Colonic mucosa (tissue), 4 donors: Measurements from ENCODE around the gene PUS7L. TPM values are rescaled to one million over a fixed set of nuclear protein-coding genes. Genes with fewer than 3 reads are reported as not detected.

ENCODE experiments used
- DNase-seq: peaks from one replicate; pipeline ENCODE4 v3.0.0-alpha.2; 2020
- H3K27ac ChIP-seq: fragments of 200-600 bp; one replicate; pipeline ENCODE4 v1.8.0; 2021
- H3K27me3 ChIP-seq: fragments of 200-600 bp; one replicate; pipeline ENCODE4 v1.8.0; 2021
- H3K36me3 ChIP-seq: fragments of 200-600 bp; one replicate; pipeline ENCODE4 v1.8.0; 2021
- H3K4me1 ChIP-seq: fragments of 200-600 bp; one replicate; pipeline ENCODE4 v1.8.0; 2021; ENCODE audit warnings: mild to moderate bottlenecking
- H3K4me3 ChIP-seq: fragments of 200-600 bp; one replicate; pipeline ENCODE4 v1.8.0; 2021
- H3K9ac ChIP-seq, 2 donors: one replicate each; pipeline ENCODE4 v1.7.0; 2013; ENCODE audit warnings: control low read depth in 2 of 2, low read depth in 2 of 2, low read length in 2 of 2
- H3K9me3 ChIP-seq: fragments of 200-600 bp; one replicate; pipeline ENCODE4 v1.8.0; 2021
- intact Hi-C: fragments of 100-400 bp; cut with DNase I; formaldehyde crosslinking; loops from one replicate; pipeline ENCODE4 v1.14.1; 2022
- total RNA-seq, 2 donors: library from RNA; stranded (reverse); fragmentation: NEBNext Ultra II Directional in 1 of 2; extraction: Animal tissue kit (Norgen Biotek cat#: 25700) in 1 of 2; gene quantifications; one replicate each; pipeline ENCODE4 v1.2.1, GENCODE V29; 2021
- TF ChIP-seq, protein P1 (sequence below): fragments of 200-600 bp; IDR thresholded peaks from one replicate; pipeline ENCODE4 v1.8.0; 2022; ENCODE audit warnings: antibody characterized with exemption, mild to moderate bottlenecking
- donor health status: healthy.
- donor health status: DM: no; HTN: no; CAD: no.
- donor health status: DM: no; HTN: no; CAD: no.

PUS7L gene
- total RNA-seq, 2 donors from 2014 or later: 10.3 to 12.9 TPM

DNA sequence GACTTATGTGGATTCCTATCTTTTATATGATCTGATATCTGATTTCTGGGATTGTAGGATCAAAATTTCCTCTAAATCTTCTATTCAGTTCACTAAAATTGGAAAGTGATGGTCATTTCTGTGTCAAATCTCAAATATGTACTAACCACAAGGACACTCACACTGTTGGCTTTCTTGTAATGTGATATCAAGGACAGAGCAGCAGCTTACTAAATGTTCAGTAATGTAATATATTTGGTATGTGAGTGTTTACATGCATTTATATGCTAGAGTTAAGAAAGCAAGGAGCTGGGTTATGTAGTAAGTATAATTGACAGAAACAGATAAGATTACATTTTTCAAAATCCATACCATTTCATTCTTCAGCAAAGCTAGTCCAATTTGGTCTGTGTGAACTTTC lies 16.5 kb downstream of the PUS7L start:
- Histone ChIP-seq H3K9ac (no peak overlapping the region), H3K9me3 (no peaks in the 10 kb centered on the region), H3K27ac (no peak overlapping the region), H3K4me1 (no peaks in the 10 kb centered on the region), H3K36me3 (no peaks in the 10 kb centered on the region), H3K27me3 (no peaks in the 10 kb centered on the region), H3K4me3 (no peak overlapping the region)
- no peak for DNase-seq
- intact Hi-C loops: no loop called here
- TF ChIP-seq, protein P1, sequence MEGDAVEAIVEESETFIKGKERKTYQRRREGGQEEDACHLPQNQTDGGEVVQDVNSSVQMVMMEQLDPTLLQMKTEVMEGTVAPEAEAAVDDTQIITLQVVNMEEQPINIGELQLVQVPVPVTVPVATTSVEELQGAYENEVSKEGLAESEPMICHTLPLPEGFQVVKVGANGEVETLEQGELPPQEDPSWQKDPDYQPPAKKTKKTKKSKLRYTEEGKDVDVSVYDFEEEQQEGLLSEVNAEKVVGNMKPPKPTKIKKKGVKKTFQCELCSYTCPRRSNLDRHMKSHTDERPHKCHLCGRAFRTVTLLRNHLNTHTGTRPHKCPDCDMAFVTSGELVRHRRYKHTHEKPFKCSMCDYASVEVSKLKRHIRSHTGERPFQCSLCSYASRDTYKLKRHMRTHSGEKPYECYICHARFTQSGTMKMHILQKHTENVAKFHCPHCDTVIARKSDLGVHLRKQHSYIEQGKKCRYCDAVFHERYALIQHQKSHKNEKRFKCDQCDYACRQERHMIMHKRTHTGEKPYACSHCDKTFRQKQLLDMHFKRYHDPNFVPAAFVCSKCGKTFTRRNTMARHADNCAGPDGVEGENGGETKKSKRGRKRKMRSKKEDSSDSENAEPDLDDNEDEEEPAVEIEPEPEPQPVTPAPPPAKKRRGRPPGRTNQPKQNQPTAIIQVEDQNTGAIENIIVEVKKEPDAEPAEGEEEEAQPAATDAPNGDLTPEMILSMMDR: no peak

DNA sequence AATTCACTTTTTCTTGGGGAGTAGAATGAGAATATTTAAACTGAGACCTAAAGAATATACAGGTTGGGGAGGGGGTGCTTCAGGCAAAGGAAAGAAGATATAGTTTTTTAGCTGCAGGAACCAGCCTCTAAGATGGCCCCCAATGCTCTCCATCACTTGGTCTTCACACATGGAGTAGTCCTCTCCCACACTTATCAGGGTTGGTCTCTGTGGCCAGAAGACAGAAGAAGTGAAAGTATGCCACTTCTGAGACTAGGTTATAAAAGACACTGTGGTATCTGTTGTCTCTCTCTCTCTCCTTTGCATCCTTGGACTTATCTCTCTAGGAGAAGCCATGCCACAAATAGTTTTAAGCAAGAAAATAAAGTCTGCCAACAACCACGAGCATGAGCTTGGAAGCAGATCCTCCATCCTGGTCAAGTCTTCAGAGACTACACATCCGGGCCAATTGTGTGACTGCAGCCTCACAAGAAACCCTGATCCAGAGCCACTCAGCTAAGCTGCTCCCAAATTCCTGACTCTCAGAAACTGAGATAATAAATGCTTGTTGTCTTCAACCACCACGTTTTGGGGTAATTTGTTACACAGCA lies 18.0 kb downstream of the PUS7L start:
- TF ChIP-seq, protein P1: no peak
- DNase-seq: no peak
- H3K36me3 ChIP-seq: peaks cover 7% of the 10 kb centered on the region
- no peak overlapping the region for H3K27ac ChIP-seq
- intact Hi-C loops: no loop called here
- H3K4me1 ChIP-seq: no peaks in the 10 kb centered on the region
- H3K9ac ChIP-seq: no peak overlapping the region
- H3K4me3 ChIP-seq: no peak overlapping the region
- no peaks in the 10 kb centered on the region for H3K27me3 ChIP-seq
- H3K9me3 ChIP-seq: no peaks in the 10 kb centered on the region

DNA sequence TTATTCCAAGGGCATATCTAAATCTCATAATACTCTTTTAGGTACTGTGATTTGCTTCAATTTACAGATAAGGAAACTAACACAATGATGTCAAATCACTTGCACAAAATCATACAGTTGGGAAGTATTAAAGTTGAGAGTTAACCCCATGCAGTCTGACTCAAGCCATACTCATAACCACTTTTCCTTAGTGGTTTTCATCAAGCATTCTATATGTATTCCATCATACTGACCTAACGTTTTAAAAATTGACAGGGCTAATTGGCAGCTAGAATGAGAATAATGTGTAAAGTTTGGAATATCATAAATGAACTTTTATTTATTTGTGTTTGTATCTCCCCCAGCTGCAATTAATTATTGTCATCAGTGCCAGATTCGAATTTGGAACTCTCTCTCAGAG lies 20.9 kb downstream of the PUS7L start:
- Histone ChIP-seq H3K4me3 (no peak overlapping the region), H3K36me3 (peaks cover 7% of the 10 kb centered on the region), H3K27ac (no peak overlapping the region), H3K4me1 (no peaks in the 10 kb centered on the region), H3K9me3 (no peaks in the 10 kb centered on the region), H3K27me3 (no peaks in the 10 kb centered on the region), H3K9ac (no peak overlapping the region)
- intact Hi-C loops: no loop called here
- no peak for DNase-seq
- TF ChIP-seq, protein P1: no peak

DNA sequence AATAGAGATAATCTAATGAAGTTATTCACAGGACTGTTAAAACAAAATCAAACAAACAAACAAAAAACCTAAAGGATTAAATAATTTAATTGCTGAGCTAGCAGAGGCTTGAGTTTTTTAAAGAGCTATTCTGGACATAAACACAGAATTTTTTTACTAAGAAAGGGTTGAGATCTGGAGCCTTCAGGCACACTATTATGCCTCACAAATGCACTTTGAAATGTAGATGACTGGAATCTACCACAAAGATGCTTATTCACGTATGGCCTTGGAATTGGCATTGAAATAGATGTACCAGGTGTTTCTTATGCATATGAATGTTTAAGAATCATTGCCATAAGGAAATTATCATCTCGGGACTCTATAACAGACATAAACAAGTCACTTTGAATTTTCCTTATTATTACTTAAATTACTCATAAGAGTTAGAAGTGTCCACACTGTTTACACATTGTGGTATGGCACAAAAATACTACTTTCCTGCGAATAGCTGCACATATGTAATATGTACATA lies 21.6 kb downstream of the PUS7L start:
- Histone ChIP-seq H3K4me3 (no peak overlapping the region), H3K9me3 (no peaks in the 10 kb centered on the region), H3K27me3 (no peaks in the 10 kb centered on the region), H3K9ac (no peak overlapping the region), H3K4me1 (no peaks in the 10 kb centered on the region), H3K27ac (no peak overlapping the region), H3K36me3 (peaks cover 7% of the 10 kb centered on the region)
- intact Hi-C loops: no loop called here
- TF ChIP-seq, protein P1: no peak
- no peak for DNase-seq

DNA sequence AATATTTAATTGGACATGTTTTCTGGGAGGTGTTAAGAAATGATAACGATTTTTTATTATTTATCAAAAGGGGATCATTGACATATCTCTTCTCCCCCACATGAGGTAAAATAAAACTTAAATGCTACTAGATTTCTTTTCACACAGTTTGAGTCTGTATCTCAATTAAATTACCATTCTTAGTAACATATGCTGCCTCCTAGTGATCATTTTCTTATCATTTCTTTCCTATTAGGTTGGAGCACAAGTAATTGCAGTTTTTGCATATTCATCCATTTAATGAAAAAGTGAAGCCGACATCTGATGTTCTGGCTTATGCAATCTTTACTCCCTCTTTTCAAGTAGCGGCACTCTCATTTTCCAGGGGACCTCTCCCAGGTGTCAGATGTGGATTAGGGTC lies 24.9 kb downstream of the PUS7L start:
- Histone ChIP-seq H3K4me1 (no peaks in the 10 kb centered on the region), H3K36me3 (peaks cover 7% of the 10 kb centered on the region), H3K9ac (no peak overlapping the region), H3K27me3 (no peaks in the 10 kb centered on the region), H3K27ac (no peak overlapping the region), H3K9me3 (no peaks in the 10 kb centered on the region), H3K4me3 (no peak overlapping the region)
- intact Hi-C loops: no loop called here
- no peak for DNase-seq
- TF ChIP-seq, protein P1: no peak
